Natural killer cell (primary cell): Measurements from ENCODE around the gene FSIP1. TPM values are rescaled to one million over a fixed set of nuclear protein-coding genes. Genes with fewer than 3 reads are reported as not detected.
A peak's percentile ranks its signal among the peaks of the same experiment; 100 is the strongest.

ENCODE experiments used
- ATAC-seq, 3 donors: fragments of 150-1000 bp in 2 of 3; fragments of 200-7000 bp in 1 of 3; cut with Tn5 transposase; 1 replicate in 1 of 3; 2 replicates in 2 of 3; pipeline ENCODE4 v1.10.0; 2021; ENCODE audit warnings: mild to moderate bottlenecking in 2 of 3, moderate library complexity in 2 of 3
- DNase-seq, 2 donors: peaks; one replicate each; pipeline versions ENCODE4 v3.0.0 to v3.0.0-alpha.2; 2013 to 2021; ENCODE audit warnings: mixed read lengths in 1 of 2
- H3K27ac ChIP-seq: one replicate; pipeline ENCODE4 v1.5.1; 2013; ENCODE audit warnings: mild to moderate bottlenecking, low read length
- H3K27me3 ChIP-seq: one replicate; pipeline ENCODE4 v1.6.1; 2013; ENCODE audit warnings: low read length; ENCODE audit not compliant: control insufficient read depth, insufficient read depth
- H3K36me3 ChIP-seq: one replicate; pipeline ENCODE4 v1.6.1; 2013; ENCODE audit warnings: low read length; ENCODE audit not compliant: control insufficient read depth, insufficient read depth
- H3K4me1 ChIP-seq: one replicate; pipeline ENCODE4 v1.6.1; 2013; ENCODE audit warnings: low read length; ENCODE audit not compliant: control insufficient read depth, insufficient read depth
- H3K4me3 ChIP-seq: one replicate; pipeline ENCODE4 v1.5.1; 2013; ENCODE audit warnings: low read length
- H3K9me3 ChIP-seq: one replicate; pipeline ENCODE4 v1.6.1; 2013; ENCODE audit warnings: low read length; ENCODE audit not compliant: control insufficient read depth, insufficient read depth
- H3K27ac Mint-ChIP-seq, 2 donors: one replicate each; pipeline ENCODE4 v1.8.0; 2022; ENCODE audit warnings: mild to moderate bottlenecking in 2 of 2, mixed read lengths in 2 of 2, moderate library complexity in 1 of 2
- H3K27me3 Mint-ChIP-seq, 2 donors: one replicate each; pipeline ENCODE4 v1.8.0; 2022; ENCODE audit warnings: low read depth in 2 of 2, mixed read lengths in 2 of 2
- H3K36me3 Mint-ChIP-seq: one replicate; pipeline ENCODE4 v1.8.0; 2022; ENCODE audit warnings: mixed read lengths
- H3K4me1 Mint-ChIP-seq, 2 donors: one replicate each; pipeline ENCODE4 v1.8.0; 2022; ENCODE audit warnings: mixed read lengths in 2 of 2
- H3K4me3 Mint-ChIP-seq: one replicate; pipeline ENCODE4 v1.8.0; 2022; ENCODE audit warnings: mild to moderate bottlenecking, moderate library complexity, mixed read lengths
- H3K9me3 Mint-ChIP-seq, 2 donors: one replicate each; pipeline ENCODE4 v1.8.0; 2022; ENCODE audit warnings: mixed read lengths in 2 of 2
- CTCF ChIP-seq: fragments of 200-600 bp; IDR thresholded peaks from one replicate; pipeline ENCODE4 v1.8.0; 2022; ENCODE audit warnings: antibody characterized with exemption
- WGBS: methylation state at CpG from one replicate; pipeline ENCODE4 v1.1.7; 2013; ENCODE audit warnings: missing lambda C conversion rate; ENCODE audit not compliant: insufficient coverage; 5-methylcytosine and 5-hydroxymethylcytosine counted together
- intact Hi-C: fragments of 100-400 bp; cut with micrococcal nuclease; formaldehyde crosslinking; loops from one replicate; pipeline ENCODE4 v1.14.2; 2022
- total RNA-seq, 4 donors: library from RNA; stranded (reverse); fragments of 120-200 nt in 1 of 4; gene quantifications; one replicate each; pipeline versions ENCODE4 v1.2.3 to v1.2.4, GENCODE V29; 2013 to 2022

FSIP1 gene
- total RNA-seq, 3 donors from 2014 or later (not counting 1 experiment from before 2014, with no cell fraction given) = 1.1 to 2.3 (median 1.8) TPM

GRCh38 chr15:39756806-39757522 is 25.7 kb downstream of the FSIP1 start:
- Mint-ChIP-seq H3K27ac (no peak overlapping the region), H3K27me3 (no peaks in the 10 kb centered on the region), H3K9me3 (no peaks in the 10 kb centered on the region), H3K36me3 (no peaks in the 10 kb centered on the region), H3K4me1 (no peaks in the 10 kb centered on the region), H3K4me3 (no peak overlapping the region)
- ATAC-seq (peak in 1 of 3 donors; percentile 53), DNase-seq (peak in 1 of 2 donors; percentile 79)
- 60% methylated on average over 2 of the region's 2 CpGs for WGBS
- H3K27ac ChIP-seq = no peak overlapping the region
- no peaks in the 10 kb centered on the region for H3K27me3 ChIP-seq
- intact Hi-C loops = loop anchor here (1.0 to 5.0 kb wide), 5 partner anchors 71 to 1050 kb away; no protein-coding TSS in a partner anchor
- H3K4me3 ChIP-seq = no peak overlapping the region
- H3K36me3 ChIP-seq = no peaks in the 10 kb centered on the region
- no peaks in the 10 kb centered on the region for H3K9me3 ChIP-seq
- TF ChIP-seq CTCF = peak; percentile 88
- H3K4me1 ChIP-seq = no peaks in the 10 kb centered on the region

- WGBS = 80% methylated on average over 1 of the region's 1 CpG
- no peak for TF ChIP-seq CTCF
- intact Hi-C loops = no loop called here
- Histone ChIP-seq H3K4me3 (no peak overlapping the region), H3K36me3 (no peaks in the 10 kb centered on the region), H3K4me1 (no peaks in the 10 kb centered on the region), H3K27ac (no peak overlapping the region), H3K27me3 (no peaks in the 10 kb centered on the region), H3K9me3 (no peaks in the 10 kb centered on the region)
- no peak for DNase-seq
- Mint-ChIP-seq H3K27me3 (no peaks in the 10 kb centered on the region), H3K4me1 (no peaks in the 10 kb centered on the region), H3K4me3 (no peak overlapping the region), H3K9me3 (no peaks in the 10 kb centered on the region), H3K36me3 (no peaks in the 10 kb centered on the region), H3K27ac (no peak overlapping the region)
- ATAC-seq = no peak
These were observed 29.6 kb downstream of the FSIP1 start for GRCh38 chr15:39752991-39753390.

GRCh38 chr15:39752246-39752645 is 30.4 kb downstream of the FSIP1 start:
- Histone ChIP-seq H3K9me3 (no peaks in the 10 kb centered on the region), H3K27me3 (no peaks in the 10 kb centered on the region), H3K4me1 (no peaks in the 10 kb centered on the region), H3K36me3 (no peaks in the 10 kb centered on the region), H3K27ac (no peak overlapping the region), H3K4me3 (no peak overlapping the region)
- ATAC-seq (no peak), DNase-seq (no peak)
- Mint-ChIP-seq H3K4me3 (no peak overlapping the region), H3K27ac (no peak overlapping the region), H3K36me3 (no peaks in the 10 kb centered on the region), H3K27me3 (no peaks in the 10 kb centered on the region), H3K9me3 (no peaks in the 10 kb centered on the region), H3K4me1 (no peaks in the 10 kb centered on the region)
- no peak for TF ChIP-seq CTCF
- intact Hi-C loops = no loop called here

- Histone ChIP-seq H3K4me3 (no peak overlapping the region), H3K27me3 (no peaks in the 10 kb centered on the region), H3K9me3 (no peaks in the 10 kb centered on the region), H3K36me3 (no peaks in the 10 kb centered on the region), H3K4me1 (peaks cover 6% of the 10 kb centered on the region), H3K27ac (no peak overlapping the region)
- WGBS = 96% methylated on average over 2 of the region's 2 CpGs
- TF ChIP-seq CTCF = no peak
- Mint-ChIP-seq H3K27me3 (no peaks in the 10 kb centered on the region), H3K4me3 (no peak overlapping the region), H3K27ac (no peak overlapping the region), H3K9me3 (no peaks in the 10 kb centered on the region), H3K4me1 (peaks cover 10% of the 10 kb centered on the region in 2 donors), H3K36me3 (no peaks in the 10 kb centered on the region)
- DNase-seq = no peak
- no peak for ATAC-seq
- intact Hi-C loops = no loop called here
These were observed 34.4 kb downstream of the FSIP1 start for GRCh38 chr15:39748276-39748675.
